ENCODE measurements around the gene FETUB. TPM values are rescaled to one million over a fixed set of nuclear protein-coding genes. Genes with fewer than 3 reads are reported as not detected.

Gene FETUB
- total RNA-seq, 1 donor from 2014 or later: not detected

GRCh38 chr3:186646841-186647240 is 6.6 kb downstream of the FETUB start:
- Histone ChIP-seq H3K27ac (ENCODE audit: low read depth, low read length) (no peak overlapping the region), H3K36me3 (ENCODE audit: control insufficient read depth in 3 of 3, insufficient read depth in 3 of 3, low read length in 3 of 3) (no peaks in the 10 kb centered on the region), H3K9ac (ENCODE audit: low read depth in 1 of 3, low read length in 3 of 3) (no peak overlapping the region), H3K4me3 (ENCODE audit: low read length in 3 of 3) (no peak overlapping the region), H3K27me3 (ENCODE audit: control insufficient read depth in 3 of 3, insufficient read depth in 3 of 3, low read length in 3 of 3) (peaks cover 0 to 5% (median 4%) of the 10 kb centered on the region in 3 donors), H3K9me3 (ENCODE audit: control insufficient read depth in 3 of 3, low read length in 3 of 3) (no peaks in the 10 kb centered on the region), H3K4me1 (ENCODE audit: control insufficient read depth in 3 of 3, insufficient read depth in 3 of 3, low read length in 3 of 3) (no peaks in the 10 kb centered on the region)

DNA sequence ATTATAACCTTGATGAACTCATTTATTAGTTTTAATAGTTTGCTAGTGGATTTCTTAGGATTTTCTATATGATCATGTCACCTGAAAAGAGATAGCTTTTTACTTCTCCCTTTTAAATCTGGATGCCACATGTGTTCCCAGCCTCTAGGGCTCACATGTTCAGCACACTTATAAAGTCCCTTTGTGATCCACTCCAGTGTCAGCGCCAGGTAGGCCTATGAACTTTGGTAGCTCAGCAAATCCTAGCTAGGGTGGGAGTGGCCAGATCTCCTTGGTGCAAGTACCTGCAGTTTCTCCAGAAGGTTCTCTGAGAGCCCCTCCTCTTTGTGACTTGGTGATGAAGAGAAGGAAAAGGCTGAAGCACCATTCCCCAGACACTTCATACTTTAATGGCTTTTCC is 8.7 kb downstream of the FETUB start:
- no peaks in the 10 kb centered on the region for H3K9me3 ChIP-seq (ENCODE audit: control insufficient read depth in 3 of 3, low read length in 3 of 3)
- H3K4me3 ChIP-seq (ENCODE audit: low read length in 3 of 3): no peak overlapping the region
- no peaks in the 10 kb centered on the region for H3K36me3 ChIP-seq (ENCODE audit: control insufficient read depth in 3 of 3, insufficient read depth in 3 of 3, low read length in 3 of 3)
- H3K9ac ChIP-seq (ENCODE audit: low read depth in 1 of 3, low read length in 3 of 3): no peak overlapping the region
- H3K4me1 ChIP-seq (ENCODE audit: control insufficient read depth in 3 of 3, insufficient read depth in 3 of 3, low read length in 3 of 3): no peaks in the 10 kb centered on the region
- H3K27ac ChIP-seq (ENCODE audit: low read depth, low read length): no peak overlapping the region
- H3K27me3 ChIP-seq (ENCODE audit: control insufficient read depth in 3 of 3, insufficient read depth in 3 of 3, low read length in 3 of 3): no peaks in the 10 kb centered on the region

DNA sequence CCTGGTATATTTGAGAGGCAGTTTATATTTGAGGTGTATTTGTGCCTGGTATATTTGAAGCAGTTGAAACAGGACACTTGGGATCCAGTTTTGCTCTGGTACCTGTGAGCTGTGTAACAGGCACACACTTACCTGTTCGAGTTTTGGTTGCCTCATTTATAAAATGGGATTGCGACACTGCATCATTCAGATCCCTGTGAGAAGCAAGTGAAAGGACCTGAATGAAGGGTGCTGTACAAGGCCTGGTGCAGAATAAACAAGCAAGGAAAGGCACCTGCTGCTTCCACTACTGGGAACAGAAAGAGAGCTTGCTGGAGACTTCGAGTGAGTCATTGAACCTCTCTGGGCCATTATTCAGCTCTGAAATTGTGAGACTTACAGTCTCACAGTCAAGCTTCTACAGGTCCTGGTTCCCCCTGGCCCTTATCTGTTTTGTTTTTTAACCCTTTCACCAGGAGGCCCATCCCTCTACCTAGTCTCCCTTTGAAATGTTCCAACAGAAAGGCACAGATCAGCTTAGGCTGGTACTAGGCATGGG is 11.5 kb downstream of the FETUB start:
- H3K9me3 ChIP-seq (ENCODE audit: control insufficient read depth in 3 of 3, low read length in 3 of 3): peaks cover 0 to 2% (median 0%) of the 10 kb centered on the region in 3 donors
- H3K4me3 ChIP-seq (ENCODE audit: low read length in 3 of 3): no peak overlapping the region
- H3K9ac ChIP-seq (ENCODE audit: low read depth in 1 of 3, low read length in 3 of 3): no peak overlapping the region
- no peaks in the 10 kb centered on the region for H3K4me1 ChIP-seq (ENCODE audit: control insufficient read depth in 3 of 3, insufficient read depth in 3 of 3, low read length in 3 of 3)
- no peaks in the 10 kb centered on the region for H3K36me3 ChIP-seq (ENCODE audit: control insufficient read depth in 3 of 3, insufficient read depth in 3 of 3, low read length in 3 of 3)
- H3K27ac ChIP-seq (ENCODE audit: low read depth, low read length): no peak overlapping the region
- peaks cover 0 to 2% (median 0%) of the 10 kb centered on the region in 3 donors for H3K27me3 ChIP-seq (ENCODE audit: control insufficient read depth in 3 of 3, insufficient read depth in 3 of 3, low read length in 3 of 3)

DNA sequence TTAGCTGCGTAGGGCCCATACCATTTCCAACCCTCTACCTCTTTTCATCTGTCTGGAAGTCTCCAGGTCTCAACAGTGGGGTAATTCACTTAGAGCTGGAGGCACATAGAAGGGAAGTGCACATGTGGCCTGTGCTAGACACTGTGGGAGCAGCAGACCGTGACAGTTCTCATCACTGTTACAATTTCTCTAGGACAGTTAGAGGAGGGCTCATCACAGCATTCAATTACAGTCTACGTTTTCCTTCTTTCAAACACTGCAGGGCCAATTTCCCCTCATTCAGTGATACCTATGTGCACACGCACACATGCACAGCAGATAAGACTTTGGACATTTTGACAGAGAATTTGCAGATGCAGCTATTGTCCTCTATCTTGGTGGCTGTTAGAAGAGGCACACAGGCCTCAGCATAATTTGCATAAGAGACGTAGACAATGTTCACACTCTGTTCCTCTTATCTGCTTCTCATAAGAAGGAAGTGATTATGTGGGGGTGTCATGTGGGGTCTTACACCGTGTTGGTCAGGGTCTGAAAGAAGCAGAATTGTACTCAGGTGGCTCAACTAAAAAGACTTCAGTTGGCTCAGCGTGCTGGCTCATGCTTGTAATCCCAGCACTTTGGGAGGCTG is 13.0 kb downstream of the FETUB start:
- Histone ChIP-seq H3K9me3 (ENCODE audit: control insufficient read depth in 3 of 3, low read length in 3 of 3) (peaks cover 0 to 2% (median 0%) of the 10 kb centered on the region in 3 donors), H3K27ac (ENCODE audit: low read depth, low read length) (no peak overlapping the region), H3K9ac (ENCODE audit: low read depth in 1 of 3, low read length in 3 of 3) (no peak overlapping the region), H3K4me3 (ENCODE audit: low read length in 3 of 3) (no peak overlapping the region), H3K4me1 (ENCODE audit: control insufficient read depth in 3 of 3, insufficient read depth in 3 of 3, low read length in 3 of 3) (no peaks in the 10 kb centered on the region), H3K36me3 (ENCODE audit: control insufficient read depth in 3 of 3, insufficient read depth in 3 of 3, low read length in 3 of 3) (no peaks in the 10 kb centered on the region), H3K27me3 (ENCODE audit: control insufficient read depth in 3 of 3, insufficient read depth in 3 of 3, low read length in 3 of 3) (peaks cover 0 to 2% (median 0%) of the 10 kb centered on the region in 3 donors)

GRCh38 chr3:186653984-186654383 is 13.8 kb downstream of the FETUB start:
- Histone ChIP-seq H3K36me3 (ENCODE audit: control insufficient read depth in 3 of 3, insufficient read depth in 3 of 3, low read length in 3 of 3) (no peaks in the 10 kb centered on the region), H3K9me3 (ENCODE audit: control insufficient read depth in 3 of 3, low read length in 3 of 3) (peaks cover 0 to 2% (median 0%) of the 10 kb centered on the region in 3 donors), H3K9ac (ENCODE audit: low read depth in 1 of 3, low read length in 3 of 3) (no peak overlapping the region), H3K27ac (ENCODE audit: low read depth, low read length) (no peak overlapping the region), H3K27me3 (ENCODE audit: control insufficient read depth in 3 of 3, insufficient read depth in 3 of 3, low read length in 3 of 3) (peaks cover 0 to 2% (median 0%) of the 10 kb centered on the region in 3 donors), H3K4me1 (ENCODE audit: control insufficient read depth in 3 of 3, insufficient read depth in 3 of 3, low read length in 3 of 3) (no peaks in the 10 kb centered on the region), H3K4me3 (ENCODE audit: low read length in 3 of 3) (no peak overlapping the region)

DNA sequence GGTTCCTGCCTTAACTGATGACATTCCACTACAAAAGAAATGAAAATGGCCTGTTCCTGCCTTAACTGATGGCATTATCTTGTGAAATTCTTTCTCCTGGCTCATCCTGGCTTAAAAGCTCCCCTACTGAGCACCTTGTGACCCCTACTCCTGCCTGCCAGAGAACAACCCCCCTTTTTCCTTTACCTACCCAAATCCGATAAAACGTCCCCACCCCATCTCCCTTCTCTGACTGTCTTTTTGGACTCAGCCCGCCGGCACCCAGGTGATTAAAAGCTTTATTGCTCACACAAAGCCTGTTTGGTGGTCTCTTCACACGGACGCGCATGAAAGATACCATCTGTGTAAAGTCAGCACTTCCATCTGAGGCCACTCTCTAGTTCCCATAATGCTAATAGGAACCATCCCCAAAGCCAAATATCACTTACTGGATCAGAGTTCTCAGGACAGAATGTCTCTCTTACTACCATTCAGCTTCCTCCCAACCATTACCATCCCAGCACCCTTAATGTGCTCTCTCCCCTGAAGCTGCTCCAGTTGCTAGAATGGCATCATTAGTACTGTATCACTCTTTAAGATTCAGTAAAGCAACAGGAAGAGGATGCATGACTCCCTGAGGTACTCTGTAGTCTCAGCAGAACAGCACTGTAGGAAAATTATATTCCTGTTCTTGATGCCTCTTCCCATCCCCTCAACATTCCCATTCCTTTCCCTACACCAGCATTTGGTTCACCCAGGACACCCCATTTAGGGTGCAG is 23.3 kb downstream of the FETUB start:
- Histone ChIP-seq H3K27ac (ENCODE audit: low read depth, low read length) (no peak overlapping the region), H3K4me1 (ENCODE audit: control insufficient read depth in 3 of 3, insufficient read depth in 3 of 3, low read length in 3 of 3) (no peaks in the 10 kb centered on the region), H3K9ac (ENCODE audit: low read depth in 1 of 3, low read length in 3 of 3) (no peak overlapping the region), H3K4me3 (ENCODE audit: low read length in 3 of 3) (no peak overlapping the region), H3K9me3 (ENCODE audit: control insufficient read depth in 3 of 3, low read length in 3 of 3) (no peaks in the 10 kb centered on the region), H3K36me3 (ENCODE audit: control insufficient read depth in 3 of 3, insufficient read depth in 3 of 3, low read length in 3 of 3) (no peaks in the 10 kb centered on the region), H3K27me3 (ENCODE audit: control insufficient read depth in 3 of 3, insufficient read depth in 3 of 3, low read length in 3 of 3) (peaks cover 2 to 13% (median 5%) of the 10 kb centered on the region in 3 donors)

GRCh38 chr3:186664119-186664495 is 23.9 kb downstream of the FETUB start:
- H3K4me3 ChIP-seq (ENCODE audit: low read length in 3 of 3): no peak overlapping the region
- H3K36me3 ChIP-seq (ENCODE audit: control insufficient read depth in 3 of 3, insufficient read depth in 3 of 3, low read length in 3 of 3): no peaks in the 10 kb centered on the region
- no peak overlapping the region for H3K27ac ChIP-seq (ENCODE audit: low read depth, low read length)
- H3K4me1 ChIP-seq (ENCODE audit: control insufficient read depth in 3 of 3, insufficient read depth in 3 of 3, low read length in 3 of 3): no peaks in the 10 kb centered on the region
- no peaks in the 10 kb centered on the region for H3K9me3 ChIP-seq (ENCODE audit: control insufficient read depth in 3 of 3, low read length in 3 of 3)
- peaks cover 2 to 13% (median 5%) of the 10 kb centered on the region in 3 donors for H3K27me3 ChIP-seq (ENCODE audit: control insufficient read depth in 3 of 3, insufficient read depth in 3 of 3, low read length in 3 of 3)
- H3K9ac ChIP-seq (ENCODE audit: low read depth in 1 of 3, low read length in 3 of 3): no peak overlapping the region

DNA sequence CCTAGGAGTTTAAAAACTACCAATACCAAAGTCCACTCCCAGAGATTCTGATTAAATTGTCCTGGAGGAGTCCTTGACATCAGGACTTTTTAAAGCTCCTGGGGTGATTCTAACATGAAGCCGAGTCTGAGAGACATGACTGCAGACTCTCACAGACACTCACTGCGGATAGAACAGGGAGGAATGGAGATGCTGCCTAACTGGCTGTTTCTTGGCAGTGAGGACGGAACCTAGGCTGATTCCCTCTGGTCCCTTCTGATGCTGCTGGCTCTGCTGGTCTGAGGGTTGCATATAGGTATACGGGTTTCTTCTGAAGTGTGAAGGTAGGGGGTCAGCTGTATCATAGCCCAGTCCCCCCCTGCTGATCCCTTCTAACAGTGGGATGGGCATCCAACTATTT is 24.3 kb downstream of the FETUB start:
- no peaks in the 10 kb centered on the region for H3K9me3 ChIP-seq (ENCODE audit: control insufficient read depth in 3 of 3, low read length in 3 of 3)
- no peak overlapping the region for H3K9ac ChIP-seq (ENCODE audit: low read depth in 1 of 3, low read length in 3 of 3)
- no peak overlapping the region for H3K27ac ChIP-seq (ENCODE audit: low read depth, low read length)
- peaks cover 2 to 13% (median 5%) of the 10 kb centered on the region in 3 donors for H3K27me3 ChIP-seq (ENCODE audit: control insufficient read depth in 3 of 3, insufficient read depth in 3 of 3, low read length in 3 of 3)
- no peaks in the 10 kb centered on the region for H3K36me3 ChIP-seq (ENCODE audit: control insufficient read depth in 3 of 3, insufficient read depth in 3 of 3, low read length in 3 of 3)
- H3K4me1 ChIP-seq (ENCODE audit: control insufficient read depth in 3 of 3, insufficient read depth in 3 of 3, low read length in 3 of 3): no peaks in the 10 kb centered on the region
- H3K4me3 ChIP-seq (ENCODE audit: low read length in 3 of 3): no peak overlapping the region

GRCh38 chr3:186665625-186666188 is 25.5 kb downstream of the FETUB start, which contains the start of gene HRG:
Gene HRG, plus strand, starts transcription at chr3:186666014. Its CDS starts 18 bp downstream, at chr3:186666032.
- Histone ChIP-seq H3K4me3 (ENCODE audit: low read length in 3 of 3) (no peak within 1 kb of the TSS), H3K4me1 (ENCODE audit: control insufficient read depth in 3 of 3, insufficient read depth in 3 of 3, low read length in 3 of 3) (no peaks in the 10 kb centered on the region), H3K9ac (ENCODE audit: low read depth in 1 of 3, low read length in 3 of 3) (no peak within 1 kb of the TSS), H3K9me3 (ENCODE audit: control insufficient read depth in 3 of 3, low read length in 3 of 3) (no peaks in the 10 kb centered on the region), H3K27me3 (ENCODE audit: control insufficient read depth in 3 of 3, insufficient read depth in 3 of 3, low read length in 3 of 3) (peaks cover 2 to 13% (median 5%) of the 10 kb centered on the region in 3 donors), H3K27ac (ENCODE audit: low read depth, low read length) (no peak within 1 kb of the TSS), H3K36me3 (ENCODE audit: control insufficient read depth in 3 of 3, insufficient read depth in 3 of 3, low read length in 3 of 3) (no peaks in the 10 kb centered on the region)

- peaks cover 2 to 13% (median 5%) of the 10 kb centered on the region in 3 donors for H3K27me3 ChIP-seq (ENCODE audit: control insufficient read depth in 3 of 3, insufficient read depth in 3 of 3, low read length in 3 of 3)
These were observed 28.2 kb downstream of the FETUB start for GRCh38 chr3:186668426-186668825.

More at GRCh38 chr3:186668426-186668825, 28.2 kb downstream of the FETUB start:
- Histone ChIP-seq H3K4me1 (ENCODE audit: control insufficient read depth in 3 of 3, insufficient read depth in 3 of 3, low read length in 3 of 3) (no peaks in the 10 kb centered on the region), H3K4me3 (ENCODE audit: low read length in 3 of 3) (no peak overlapping the region), H3K36me3 (ENCODE audit: control insufficient read depth in 3 of 3, insufficient read depth in 3 of 3, low read length in 3 of 3) (no peaks in the 10 kb centered on the region), H3K27ac (ENCODE audit: low read depth, low read length) (no peak overlapping the region), H3K9ac (ENCODE audit: low read depth in 1 of 3, low read length in 3 of 3) (no peak overlapping the region), H3K9me3 (ENCODE audit: control insufficient read depth in 3 of 3, low read length in 3 of 3) (no peaks in the 10 kb centered on the region)
